Right renal pelvis (tissue), 4 donors: ENCODE results near the gene CNGA1. TPM values are rescaled to one million over a fixed set of nuclear protein-coding genes. Genes with fewer than 3 reads are reported as not detected.

Experiments used
- DNase-seq, 4 donors: peaks; one replicate each; pipeline ENCODE4 v3.0.0-alpha.2; 2013; ENCODE audit warnings: low read depth in 4 of 4, low spot score in 3 of 4, missing footprints in 1 of 4
- polyA plus RNA-seq, 4 donors: library from polyadenylated mRNA; unstranded; fragments of 120-200 nt; gene quantifications; one replicate each; pipeline ENCODE4 v1.2.1, GENCODE V29; 2013; ENCODE audit not compliant: insufficient read length in 4 of 4

Gene CNGA1
- polyA plus RNA-seq, 4 donors: 2.5 to 8.0 (median 3.2) TPM

DNA sequence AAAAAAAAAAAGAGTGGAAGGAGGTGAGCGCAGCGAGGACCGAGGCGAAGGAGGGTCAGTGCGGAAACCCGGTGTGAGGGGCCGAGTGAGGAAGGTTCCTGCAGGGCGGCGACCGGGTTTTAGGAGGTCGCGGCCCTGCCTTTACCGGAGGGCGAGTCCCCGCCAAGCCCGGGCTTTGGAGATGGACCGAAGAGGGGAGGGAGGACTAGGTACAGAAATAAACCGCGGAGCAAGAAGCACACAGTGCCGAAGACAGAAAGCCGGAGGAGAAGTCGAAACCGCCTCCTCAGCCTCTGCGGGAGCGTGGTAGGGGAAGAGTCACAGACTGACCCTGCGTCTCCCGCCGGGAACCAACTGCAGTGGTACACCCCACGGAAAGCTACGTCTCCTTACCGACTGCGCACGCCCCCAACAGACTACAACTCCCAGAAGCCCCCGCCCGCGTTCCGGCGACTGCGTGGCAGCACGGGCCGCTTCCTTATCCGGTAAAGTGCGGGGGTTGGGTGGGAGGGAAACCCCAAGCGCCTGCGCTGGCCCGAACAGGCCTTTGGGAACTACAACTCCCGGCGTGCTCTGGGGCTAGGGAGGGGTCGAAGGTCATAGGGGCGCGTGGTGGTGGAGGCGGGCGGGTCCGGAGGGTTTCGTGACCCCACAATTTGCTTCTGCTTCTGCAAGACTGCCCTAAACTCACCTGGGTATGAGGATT is 102.1 kb downstream of the CNGA1 start, which contains the start of gene NFXL1:
TSS of gene NFXL1 (minus strand) at position 364 of the 706 bp plus-strand sequence. CDS start 380 bp downstream, outside the sequence.
- DNase-seq: peak; percentile 88 to 94 (median 94)

DNA sequence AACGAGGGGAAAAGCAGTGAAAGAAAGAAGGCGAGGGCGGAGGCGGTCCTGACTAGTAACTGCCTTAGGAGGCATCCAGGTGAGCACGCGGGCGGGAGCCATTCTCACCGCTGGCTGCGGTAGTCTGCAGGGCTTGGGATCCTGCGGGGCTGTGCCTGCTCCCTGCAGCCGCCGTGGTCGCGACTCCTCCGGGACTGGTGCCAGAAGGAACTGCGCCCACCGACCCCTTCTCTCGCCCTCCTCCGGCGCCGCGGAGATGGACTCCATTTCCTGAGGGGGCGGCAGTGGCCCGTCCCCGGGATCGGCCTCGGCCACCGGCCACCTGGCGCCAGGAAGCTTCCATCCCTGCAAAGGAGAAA is 102.6 kb downstream of the CNGA1 start:
- DNase-seq: peak; percentile 20 to 55 (median 25)

DNA sequence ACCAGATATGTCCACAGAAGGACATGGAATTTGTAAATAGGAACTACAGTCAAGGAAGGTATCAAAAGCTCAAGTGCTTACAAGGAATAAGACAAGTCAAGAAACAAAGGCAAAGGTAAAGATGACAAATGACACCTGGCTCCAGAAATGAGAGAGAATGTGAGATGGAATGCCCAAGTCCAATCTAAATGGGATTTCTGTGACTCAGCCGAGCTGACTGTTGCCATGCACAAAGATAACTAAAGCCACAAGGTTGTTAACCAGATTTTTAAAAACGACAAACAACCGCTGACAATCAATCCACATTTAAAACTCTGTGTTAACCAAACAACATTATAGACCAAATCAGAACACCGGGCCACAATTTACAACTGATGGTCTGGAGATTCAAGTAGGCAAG is 103.2 kb downstream of the CNGA1 start:
- DNase-seq: no peak

DNA sequence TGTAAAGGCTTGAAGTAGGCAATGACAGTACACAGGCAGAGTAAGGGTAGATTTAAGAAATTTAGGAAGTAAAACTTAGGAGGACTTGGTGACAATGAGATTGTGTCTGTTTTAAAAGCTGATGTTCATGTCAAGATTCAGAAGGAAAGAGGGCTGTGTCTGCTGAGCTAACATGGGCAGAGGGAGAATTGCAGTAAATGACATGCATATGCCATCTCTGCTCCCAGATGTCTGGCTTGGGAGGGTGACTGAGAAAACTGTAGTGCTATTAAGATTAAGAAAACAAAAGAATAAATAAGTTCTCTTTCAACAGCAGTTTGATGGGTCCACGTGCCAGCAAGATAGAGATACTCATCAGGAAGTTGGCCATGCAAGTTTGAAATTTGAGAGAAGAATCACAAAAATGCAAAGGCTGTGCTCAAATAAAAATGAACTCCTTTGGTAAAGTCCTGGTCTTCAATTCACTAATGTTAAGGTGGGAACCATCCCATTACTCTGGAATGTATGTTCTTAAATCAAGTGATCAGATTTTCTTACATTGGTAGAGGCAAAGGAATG is 109.3 kb downstream of the CNGA1 start:
- no peak for DNase-seq

DNA sequence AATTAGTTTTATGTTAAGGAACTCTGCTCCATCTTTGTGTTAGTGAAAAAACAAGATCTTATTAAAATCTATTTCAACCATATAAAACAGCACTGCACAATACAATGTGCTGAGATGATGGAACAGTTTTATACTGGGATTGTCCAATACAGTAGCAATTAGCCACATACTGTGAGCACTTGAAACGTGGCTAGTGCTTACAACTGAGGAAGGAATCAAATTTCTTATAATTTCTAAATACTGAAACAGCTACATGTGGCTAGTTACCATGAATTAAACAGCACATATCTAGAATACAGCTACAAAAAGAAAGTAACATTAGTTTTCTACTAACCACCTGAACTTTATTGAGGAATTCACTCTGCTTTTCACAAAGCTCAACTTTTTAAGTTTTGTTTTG is 116.8 kb downstream of the CNGA1 start:
- no peak for DNase-seq

DNA sequence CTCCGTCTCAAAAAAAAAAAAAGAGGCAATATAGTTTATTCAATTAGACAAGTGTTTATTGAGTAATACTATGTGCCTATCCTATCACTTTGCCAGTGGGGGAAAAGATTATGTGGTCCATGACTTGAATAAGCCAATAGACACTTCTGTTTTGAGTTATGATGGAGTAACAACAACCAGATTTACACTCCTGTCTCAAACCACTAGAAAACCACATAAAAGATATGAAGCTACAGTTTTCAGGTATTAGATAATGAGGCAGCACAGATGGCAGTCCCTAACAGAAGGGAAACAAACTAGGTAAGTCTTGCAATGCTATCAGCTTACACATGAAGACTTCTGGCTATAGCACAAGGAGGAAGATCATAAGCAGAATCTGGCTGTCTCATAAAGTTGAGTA is 124.6 kb downstream of the CNGA1 start:
- DNase-seq: no peak

Other genes starting within 250 kb of the CNGA1 start
- 1 to 10 TPM; 4.2 to 5.8 (median 4.9) TPM for gene CORIN, start 178.6 kb downstream of the CNGA1 start, polyA plus RNA-seq
- 10 to 100 TPM; 22.7 to 29.5 (median 25.8) TPM for gene NFXL1, start 102.1 kb downstream of the CNGA1 start, polyA plus RNA-seq
- gene NIPAL1, start 91 bp upstream of the CNGA1 start, polyA plus RNA-seq: 10 to 100 TPM in 3 of 4 donors, 1 to 10 TPM in 1; 8.7 to 13.9 (median 11.6) TPM
- 1 to 10 TPM; 1.4 to 3.4 (median 2.3) TPM for gene TXK, start 117.6 kb upstream of the CNGA1 start, polyA plus RNA-seq